HG03378 (cell line): ENCODE results near the gene CRY2.
"Not testable (repeated sequence)": the region's sequence is repeated elsewhere in the genome, so short reads cannot be mapped to it uniquely, and the experiment has no call there.

ENCODE experiments used
- ATAC-seq: cut with Tn5 transposase; IDR thresholded peaks from one replicate; pipeline ENCODE4 v1.9.1; 2021; ENCODE audit warnings: mild to moderate bottlenecking, moderate library complexity; ENCODE audit not compliant: unreplicated experiment

Gene CRY2

DNA sequence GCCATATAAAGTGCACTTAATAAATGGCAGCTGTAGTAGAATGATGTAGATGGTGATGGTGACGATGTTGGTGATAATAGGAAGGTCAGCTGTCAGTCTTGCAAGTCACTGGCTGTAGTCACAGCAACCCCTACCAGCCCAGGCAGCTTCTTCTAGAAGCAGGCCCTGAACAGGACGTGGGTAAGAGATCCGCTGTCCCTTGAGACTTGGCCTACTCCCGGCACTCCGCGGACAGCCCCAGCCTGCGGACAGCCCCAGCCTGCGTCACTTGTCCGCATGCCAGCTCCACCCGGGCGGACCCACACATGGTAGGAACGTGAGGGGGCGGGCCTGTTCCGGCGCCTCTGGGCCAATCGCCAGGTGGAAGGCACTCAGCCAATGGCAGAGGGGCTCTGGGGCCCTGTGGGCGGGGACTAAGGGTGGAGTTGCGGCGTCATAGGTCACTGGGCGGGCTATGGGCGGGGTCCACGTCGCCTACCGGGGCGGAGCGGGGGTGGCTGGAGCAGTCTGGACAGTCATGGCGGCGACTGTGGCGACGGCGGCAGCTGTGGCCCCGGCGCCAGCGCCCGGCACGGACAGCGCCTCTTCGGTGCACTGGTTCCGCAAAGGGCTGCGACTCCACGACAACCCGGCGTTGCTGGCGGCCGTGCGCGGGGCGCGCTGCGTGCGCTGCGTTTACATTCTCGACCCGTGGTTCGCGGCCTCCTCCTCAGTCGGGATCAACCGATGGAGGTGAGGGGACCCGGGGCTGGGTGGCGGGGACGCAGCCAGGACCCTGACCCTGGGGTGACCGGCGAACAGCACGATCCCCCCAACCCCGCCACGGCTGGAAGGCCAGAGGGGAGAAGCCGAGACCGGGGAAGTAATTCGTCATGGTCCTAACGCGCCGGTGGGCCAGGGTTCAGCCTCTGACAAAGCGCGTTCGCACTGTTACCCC lies at the start of gene CRY2:
TSS of gene CRY2 (plus strand) at position 502 of the 937 bp plus-strand sequence. CDS start at position 518, 16 bp downstream.
- peak; percentile 90 for ATAC-seq

DNA sequence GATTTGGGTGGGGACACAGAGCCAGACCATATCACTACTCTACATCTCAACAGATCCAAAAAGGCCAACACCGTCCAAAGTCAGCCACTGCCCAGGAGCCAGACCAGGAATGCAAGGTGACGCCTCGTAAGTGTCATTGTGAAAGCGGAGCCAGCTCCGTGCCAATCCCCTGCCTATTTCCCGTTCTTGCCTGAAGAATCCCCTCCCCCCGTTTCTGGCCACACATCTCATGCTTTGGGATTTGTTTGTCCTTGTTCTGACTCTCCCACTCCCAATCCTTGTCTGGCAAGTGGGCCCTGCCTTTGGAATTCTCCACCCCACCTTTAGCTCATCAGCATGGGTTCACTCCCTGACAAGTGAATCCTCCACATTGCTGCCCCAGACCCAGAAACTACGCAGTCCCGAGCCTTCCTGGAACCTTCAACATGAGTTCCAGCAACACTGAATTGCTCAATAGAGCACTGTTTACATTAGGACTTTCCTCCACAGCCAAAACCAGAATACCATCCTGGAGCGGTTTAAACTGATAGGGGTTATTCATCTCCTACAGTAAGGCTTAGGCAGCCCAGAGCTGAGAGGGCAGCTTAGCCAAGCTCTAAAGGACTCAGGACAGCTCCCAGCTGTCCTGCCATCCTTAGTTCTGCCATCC lies 48.4 kb upstream of the CRY2 start:
- ATAC-seq: no peak

DNA sequence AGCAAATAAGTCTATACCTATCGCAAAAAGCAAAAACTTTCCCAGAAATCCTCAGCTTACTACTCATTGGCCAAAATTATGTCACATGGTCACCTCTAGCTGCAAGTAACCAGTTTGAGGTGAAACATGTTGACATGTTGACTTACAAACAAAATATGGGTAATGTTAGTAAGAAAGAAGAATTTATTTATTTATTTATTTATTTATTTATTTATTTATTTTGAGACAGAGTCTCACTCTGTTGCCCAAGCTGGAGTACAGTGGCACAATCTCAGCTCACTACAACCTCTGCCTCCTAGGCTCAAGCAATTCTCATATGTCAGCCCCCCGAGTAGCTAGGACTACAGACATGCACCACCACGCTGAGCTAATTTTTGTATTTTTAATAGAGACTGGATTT lies 47.7 kb upstream of the CRY2 start:
- ATAC-seq: no peak

DNA sequence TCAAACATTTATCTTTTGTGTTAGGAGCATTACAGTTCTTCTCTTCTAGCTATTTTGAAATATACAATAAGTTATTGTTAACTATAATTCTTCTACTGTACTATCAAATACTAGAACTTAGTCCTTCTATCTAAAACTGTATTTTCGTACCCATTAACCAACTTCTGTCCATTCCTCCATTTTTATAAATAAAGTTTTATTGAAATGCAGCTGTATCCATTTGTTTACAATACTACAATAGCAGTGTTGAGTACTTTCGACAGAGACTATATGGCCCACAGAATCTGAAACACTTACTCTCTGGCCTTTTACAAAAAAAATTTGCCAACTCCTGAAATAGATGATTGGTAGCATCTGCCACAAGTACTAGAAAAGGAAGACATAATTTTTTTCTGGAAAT lies 47.0 kb upstream of the CRY2 start:
- no peak for ATAC-seq

DNA sequence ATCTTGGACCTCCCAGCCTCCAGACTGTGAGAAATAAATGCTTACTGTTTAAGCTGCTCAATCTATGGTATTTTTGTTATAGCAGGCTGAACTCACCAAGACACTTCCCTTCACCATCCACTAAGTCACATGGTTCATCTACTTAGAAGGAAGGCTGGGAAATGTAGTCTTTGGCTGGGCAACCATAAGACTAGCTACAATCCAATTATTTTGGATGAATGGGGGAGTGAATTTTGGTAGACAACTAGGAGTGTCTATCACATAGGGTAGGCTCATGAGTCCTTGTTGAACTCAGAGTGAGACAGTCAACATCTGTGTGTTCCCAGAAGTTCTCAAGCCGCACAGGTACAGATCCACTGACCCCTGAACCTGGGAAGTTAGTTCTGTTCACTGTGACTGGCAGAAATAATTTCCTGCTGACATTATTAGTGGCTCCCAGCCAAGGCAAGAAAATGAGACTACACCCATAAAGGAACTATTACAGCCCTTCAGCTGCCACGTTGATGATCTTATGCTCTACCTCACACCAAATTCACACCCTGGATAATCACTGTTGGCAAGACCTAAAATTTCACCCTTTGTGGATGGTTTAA lies 45.5 kb upstream of the CRY2 start:
- ATAC-seq: no peak

DNA sequence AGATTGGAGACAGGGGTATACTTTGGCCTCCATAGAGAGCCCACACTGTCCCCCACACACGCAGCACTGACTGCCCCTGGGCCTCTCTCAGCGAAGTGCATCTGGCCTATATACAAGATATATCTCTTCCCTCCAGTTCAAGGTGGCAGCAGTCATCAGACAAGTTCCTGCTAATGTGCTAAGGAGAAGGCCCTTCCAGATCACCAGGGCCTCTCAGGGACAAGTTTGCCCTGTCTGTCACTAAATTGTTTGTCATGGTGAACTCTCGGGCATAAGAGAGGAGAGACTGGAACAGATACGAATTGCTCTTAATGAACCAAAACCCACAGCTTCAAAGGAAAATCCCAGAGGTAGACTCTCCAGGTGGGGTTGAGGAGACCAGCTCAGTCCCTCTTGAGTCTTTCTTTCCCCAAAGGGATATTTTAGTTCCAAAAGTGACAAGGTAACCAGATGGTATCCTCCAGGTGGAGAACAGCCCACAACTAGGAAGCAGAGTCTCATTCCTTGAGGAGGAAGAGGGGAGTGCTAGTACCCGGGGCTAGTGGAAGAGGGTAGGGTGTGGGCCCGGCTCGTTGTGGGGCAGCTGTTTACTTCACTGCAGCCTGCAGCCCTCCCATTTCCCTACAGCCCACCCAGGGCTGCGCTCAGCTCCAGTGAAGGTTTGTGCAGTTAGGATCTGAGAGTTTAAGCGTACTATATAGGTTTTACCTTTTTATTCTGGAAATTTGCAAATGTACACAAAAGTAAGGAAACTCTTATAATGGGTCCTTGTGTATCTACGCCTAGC lies 44.6 kb upstream of the CRY2 start:
- ATAC-seq: no peak

DNA sequence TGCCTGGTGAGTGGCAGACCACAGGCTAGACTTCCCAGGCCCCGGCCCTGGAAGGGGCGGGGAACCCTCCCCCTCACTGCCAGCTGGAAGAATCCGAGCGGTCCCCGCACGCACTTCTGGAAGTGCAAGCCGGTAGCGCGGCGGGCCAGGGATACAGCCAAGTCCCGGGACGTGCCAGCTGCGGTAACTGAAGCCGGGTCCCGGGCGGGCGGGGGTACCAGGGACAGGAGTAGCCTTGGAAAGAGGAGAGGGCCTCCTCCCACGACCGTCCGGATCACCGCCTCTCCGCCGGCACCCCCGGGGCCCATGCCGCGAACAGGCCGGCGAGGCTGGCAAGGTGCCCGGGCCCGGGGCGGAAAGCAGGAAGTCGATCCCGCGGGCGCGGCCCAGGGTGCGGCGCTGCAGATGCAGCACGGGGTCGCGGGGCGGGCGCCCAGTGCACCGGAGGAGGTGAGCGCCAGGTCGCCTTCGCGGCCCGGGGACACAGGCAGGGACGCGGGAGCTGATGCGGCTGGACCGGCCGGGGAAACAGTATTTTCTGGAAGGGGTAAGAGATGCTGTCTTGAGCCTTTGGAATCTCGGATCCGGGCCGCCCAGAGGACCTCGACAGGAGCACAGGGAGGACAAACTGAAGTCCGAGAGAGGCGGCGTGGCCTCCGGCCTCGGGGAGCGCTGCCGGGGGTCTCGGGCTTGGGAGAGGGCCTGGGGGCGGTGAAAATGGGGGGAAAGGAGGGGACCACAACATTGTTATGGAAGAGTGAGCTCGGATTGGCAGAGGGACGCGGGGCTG lies 43.1 kb upstream of the CRY2 start:
- ATAC-seq: no peak

DNA sequence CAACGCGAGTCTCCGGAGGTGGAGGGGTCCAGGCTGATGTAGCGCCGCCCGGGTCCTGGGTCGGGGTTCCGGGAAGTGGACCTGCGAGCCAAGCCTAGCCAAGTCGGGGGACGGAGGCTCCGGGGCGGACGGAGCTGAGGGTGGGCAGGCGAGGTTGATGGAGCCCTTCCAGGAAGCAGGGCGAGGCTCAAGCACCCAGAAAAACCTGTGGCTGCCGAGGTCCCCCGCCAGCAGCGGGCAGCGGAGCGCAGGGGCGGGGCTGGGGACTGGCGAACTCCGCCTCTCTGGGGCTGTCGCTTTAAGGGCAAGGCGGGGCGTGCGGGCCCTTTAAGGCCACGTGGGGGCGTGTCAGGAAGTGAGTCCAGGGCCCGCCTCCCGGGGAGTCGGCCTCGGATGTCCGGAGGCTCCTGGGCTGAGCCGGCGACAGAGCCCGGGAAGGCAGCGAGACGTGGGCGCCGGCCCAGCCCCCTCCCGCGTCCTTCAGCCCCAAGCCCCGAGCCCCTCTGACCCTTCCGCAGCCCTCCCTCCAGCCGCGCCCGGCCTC lies 42.4 kb upstream of the CRY2 start, which contains the start of gene SLC35C1:
TSS of gene SLC35C1 (plus strand) at position 389 of the 544 bp plus-strand sequence. CDS start 653 bp downstream, outside the sequence.
- ATAC-seq: peak; percentile 78

DNA sequence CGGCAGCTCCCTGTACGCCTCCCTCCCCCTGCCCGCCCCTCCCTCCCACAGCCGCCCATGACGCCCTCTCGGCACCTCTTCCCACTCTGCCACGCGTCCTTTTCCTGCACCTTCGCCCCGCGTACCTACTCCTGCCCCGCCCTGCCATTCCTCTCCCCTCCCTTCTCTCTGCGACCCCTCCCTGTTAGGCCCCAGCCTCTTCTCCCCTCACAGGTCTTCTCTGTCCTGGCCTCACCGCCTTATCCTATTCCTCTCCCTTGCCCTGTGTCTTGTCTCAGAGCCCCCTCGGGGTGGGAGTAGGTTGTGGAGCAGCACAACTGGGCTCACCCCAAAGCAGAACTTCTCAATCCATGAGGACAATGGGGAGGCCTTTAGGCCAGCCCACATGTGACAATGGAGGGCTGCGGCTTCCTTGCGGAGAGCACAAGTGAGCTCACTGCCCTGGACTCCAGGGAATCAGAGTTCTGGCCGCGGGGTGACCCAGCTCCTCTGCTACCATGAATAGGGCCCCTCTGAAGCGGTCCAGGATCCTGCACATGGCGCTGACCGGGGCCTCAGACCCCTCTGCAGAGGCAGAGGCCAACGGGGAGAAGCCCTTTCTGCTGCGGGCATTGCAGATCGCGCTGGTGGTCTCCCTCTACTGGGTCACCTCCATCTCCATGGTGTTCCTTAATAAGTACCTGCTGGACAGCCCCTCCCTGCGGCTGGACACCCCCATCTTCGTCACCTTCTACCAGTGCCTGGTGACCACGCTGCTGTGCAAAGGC lies 41.8 kb upstream of the CRY2 start:
- no peak for ATAC-seq

DNA sequence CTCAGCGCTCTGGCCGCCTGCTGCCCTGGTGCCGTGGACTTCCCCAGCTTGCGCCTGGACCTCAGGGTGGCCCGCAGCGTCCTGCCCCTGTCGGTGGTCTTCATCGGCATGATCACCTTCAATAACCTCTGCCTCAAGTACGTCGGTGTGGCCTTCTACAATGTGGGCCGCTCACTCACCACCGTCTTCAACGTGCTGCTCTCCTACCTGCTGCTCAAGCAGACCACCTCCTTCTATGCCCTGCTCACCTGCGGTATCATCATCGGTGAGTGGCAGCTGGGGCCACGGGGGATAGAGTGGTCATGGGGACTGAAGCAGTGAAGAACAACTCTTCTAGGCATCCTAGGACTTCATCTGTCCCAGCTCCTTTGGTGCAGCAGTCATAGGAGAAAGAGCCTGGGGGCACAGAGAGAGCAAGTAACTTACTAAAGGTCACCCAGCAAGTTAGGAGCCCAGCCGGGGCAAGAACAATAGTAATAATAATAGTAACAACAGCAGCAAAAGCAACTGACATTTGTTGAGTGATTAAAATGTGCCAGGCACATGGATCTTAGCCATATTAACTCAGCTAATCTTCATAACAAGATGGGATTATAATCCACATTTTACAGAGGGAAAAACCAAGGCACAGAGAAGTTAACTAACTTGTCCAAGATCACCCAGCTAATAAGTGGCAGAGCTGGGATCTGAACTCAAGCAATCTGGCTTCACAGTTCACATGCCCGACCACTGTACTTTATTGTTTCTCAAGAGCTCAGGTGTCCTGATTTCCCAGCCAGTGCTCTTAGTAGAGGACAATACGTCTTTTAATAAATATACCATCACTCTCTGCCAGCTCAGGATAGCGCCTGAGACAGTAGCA lies 41.0 kb upstream of the CRY2 start:
- no peak for ATAC-seq

DNA sequence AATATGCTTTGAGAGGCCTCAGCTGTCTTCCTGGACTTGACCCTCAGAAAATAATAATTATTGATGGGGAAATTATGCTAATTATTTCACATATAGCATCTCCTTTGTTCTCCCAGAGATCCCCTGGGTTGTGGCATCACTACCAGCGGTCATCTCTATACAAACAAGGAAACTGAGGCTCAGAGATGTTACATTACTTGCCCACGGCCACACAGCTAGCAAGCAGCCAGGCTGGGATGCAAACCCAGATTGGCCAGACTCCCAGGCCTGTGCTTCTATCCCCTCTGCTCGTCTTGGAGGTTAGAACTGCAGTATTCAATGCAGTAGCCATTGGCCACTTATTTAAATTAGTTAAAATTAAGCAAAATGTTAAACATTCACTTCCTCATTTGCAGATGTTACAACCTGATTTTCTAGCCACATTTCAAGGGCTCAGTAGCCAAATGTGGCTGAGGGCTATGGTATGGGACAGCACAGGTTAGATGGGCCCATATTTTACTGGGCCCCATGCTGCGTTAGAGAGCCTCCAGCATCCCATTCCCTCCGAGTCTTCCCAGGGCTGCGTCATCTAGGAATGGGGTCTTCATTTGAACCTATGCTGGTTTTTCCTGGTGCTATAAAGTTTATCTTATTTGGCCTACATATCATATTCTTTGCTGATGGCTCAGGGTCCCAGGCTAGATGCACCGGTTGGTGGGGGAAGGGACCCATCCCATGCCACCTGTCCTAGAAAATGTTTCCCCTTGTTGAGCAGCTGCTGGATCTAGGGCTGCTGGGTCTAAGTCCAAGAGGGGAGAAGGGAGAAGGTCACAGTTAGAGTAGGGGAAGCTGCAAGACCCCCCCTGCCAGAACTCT lies 40.1 kb upstream of the CRY2 start:
- no peak for ATAC-seq

DNA sequence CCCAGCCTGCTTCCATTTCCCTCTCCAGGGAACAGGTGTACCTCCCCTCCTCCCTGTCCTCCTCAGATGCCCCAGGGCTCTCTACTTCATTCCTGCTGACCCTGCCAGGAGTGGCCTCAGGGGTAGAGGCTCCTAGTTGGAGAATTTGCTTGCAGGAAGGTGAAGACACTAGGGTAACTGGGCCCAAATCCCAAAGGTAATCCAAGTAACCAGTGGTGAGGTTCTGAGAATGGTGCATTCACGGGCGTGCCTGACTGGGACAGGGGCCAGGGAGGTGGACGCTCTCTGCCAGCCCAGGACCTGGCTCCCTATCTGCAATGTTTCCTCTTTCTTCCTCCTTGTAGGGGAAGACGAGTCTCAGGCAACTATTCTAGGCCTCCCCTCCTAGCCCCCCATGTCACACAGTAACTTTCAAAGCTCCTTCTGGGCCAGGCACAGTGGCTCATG lies 39.5 kb upstream of the CRY2 start:
- ATAC-seq: no peak

DNA sequence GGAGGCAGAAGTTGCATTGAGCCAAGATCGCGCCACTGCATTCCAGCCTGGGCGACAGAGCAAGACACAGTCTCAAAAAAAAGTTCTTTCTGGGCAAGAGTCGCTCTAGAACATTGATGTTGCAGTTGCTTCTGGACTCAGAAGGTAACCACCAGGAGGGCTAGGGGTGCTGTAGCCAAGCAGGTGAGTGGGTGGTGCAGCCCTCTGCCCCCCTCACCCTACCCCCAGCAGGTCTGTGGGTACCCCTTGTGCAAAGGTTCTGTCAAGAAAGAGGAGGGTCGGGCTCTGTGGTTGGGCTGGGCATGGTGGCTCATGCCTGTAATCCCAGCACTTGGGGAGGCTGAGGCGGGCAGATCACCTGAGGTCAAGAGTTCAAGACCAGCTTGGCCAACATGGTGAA lies 38.8 kb upstream of the CRY2 start:
- not testable (repeated sequence) for ATAC-seq

DNA sequence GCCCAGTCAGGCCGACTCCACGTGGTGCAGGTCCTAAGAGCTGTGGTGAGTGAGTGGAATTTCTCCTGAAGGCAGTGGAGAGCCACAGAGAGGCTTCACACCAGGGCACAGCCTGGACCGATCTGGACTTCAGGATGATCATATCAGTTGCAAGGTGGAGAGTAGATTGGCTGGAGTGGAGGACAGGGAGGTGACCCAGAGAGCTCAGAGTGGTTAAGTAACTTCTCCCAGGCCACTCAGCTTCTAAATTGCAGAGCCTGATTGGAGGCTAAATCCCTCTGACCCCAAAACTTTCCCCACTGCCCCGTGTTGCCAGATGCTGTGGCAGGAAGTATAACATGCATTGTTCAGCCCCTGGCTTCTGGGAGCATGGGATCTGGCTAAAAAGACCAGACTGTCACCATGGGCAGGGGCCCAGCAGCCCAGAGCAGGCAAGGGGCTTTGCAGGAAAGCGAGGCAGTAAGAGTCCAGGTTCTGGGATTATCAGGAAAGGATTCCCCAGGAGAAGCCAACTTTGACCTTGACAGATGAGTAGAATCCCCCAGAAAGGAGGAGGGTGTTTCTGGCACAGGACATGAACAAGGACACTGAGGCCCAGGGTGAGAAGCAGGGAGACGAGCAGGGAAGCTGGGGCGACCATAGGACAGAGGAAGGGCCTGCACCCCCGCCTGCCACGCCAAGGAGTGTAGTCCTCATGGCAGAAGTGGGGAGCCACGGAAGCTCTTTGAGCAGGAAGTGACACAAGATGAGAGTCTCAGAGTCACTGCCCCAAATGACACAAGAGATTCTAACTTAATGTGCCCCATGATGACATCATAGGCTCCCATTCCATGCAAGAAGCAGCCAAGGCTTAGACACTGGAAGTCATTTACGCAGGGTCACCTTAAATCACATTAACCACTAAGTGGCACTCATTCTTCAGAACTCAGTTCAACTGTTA lies 37.5 kb upstream of the CRY2 start:
- no peak for ATAC-seq

DNA sequence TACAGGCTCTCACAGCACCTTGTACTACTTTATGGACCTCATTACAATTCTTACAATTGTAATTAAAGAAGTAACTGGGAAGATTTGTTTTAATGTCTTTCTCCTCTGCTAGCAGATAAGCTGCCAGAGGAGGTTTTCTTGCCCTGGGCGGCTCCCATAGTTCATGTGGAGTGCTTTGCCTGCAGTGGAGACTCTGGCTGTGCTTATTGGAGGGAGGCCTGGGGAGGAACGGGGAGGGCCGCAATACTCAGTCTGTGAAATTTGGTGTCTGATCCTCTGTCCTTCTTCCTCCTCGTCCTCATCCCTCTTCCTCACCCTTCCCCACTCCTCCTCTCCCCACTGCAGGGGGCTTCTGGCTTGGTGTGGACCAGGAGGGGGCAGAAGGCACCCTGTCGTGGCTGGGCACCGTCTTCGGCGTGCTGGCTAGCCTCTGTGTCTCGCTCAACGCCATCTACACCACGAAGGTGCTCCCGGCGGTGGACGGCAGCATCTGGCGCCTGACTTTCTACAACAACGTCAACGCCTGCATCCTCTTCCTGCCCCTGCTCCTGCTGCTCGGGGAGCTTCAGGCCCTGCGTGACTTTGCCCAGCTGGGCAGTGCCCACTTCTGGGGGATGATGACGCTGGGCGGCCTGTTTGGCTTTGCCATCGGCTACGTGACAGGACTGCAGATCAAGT lies 36.7 kb upstream of the CRY2 start:
- ATAC-seq: no peak

DNA sequence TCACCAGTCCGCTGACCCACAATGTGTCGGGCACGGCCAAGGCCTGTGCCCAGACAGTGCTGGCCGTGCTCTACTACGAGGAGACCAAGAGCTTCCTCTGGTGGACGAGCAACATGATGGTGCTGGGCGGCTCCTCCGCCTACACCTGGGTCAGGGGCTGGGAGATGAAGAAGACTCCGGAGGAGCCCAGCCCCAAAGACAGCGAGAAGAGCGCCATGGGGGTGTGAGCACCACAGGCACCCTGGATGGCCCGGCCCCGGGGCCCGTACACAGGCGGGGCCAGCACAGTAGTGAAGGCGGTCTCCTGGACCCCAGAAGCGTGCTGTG lies 36.2 kb upstream of the CRY2 start:
- no peak for ATAC-seq
